Suppressor macrophage treated with lipopolysaccharide for 4 hours (primary cell): ENCODE measurements around the gene MAML3.
A peak's percentile ranks its signal among the peaks of the same experiment; 100 is the strongest.

Experiments
- DNase-seq: peaks from one replicate; pipeline ENCODE4 v3.0.0-alpha.2; 2020

MAML3 gene

GRCh38 chr4:140153718-140154571, at the start of gene MAML3:
TSS of gene MAML3 (minus strand) at chr4:140154184. CDS start at chr4:140153327, 857 bp downstream.
- DNase-seq = peak; percentile 94

DNA sequence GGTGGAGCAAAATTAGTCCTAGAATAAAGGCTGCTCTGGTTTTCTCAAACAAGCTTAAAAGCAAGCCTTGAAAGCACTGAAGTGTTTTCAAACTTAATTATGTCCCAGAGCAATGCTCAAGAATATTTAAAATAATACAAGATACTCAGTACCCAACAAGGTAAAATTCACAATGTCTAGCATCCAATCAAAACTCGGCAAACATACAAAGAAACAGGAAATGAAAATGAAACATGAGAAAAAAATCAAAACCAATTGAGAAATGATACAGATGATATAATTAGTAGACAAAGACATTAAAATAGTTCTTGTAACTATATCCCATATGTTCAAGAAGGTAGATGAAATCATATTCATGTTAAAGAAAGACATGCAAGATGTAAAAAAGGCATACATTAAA, 45.0 kb upstream of the MAML3 start:
- DNase-seq = no peak

DNA sequence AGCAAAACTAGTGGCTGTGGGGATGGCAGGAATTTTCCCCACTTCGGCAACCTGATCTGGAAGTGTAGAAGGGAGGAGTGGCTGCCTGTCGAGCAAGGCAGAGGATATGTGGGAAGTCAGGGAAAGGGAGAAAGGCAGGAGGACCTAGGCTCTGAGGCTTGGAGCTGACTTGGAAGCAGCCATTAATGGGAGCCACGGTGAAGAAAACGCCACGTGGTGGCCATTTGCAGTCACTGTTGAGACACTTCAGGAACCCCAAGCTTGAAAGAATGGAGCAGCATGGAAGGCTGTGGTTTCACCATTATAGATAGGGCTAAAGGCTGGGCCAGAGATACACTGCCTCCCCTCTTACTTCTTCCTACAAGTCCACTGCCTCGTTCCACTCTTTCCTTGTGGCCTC, 41.8 kb upstream of the MAML3 start:
- no peak for DNase-seq

- no peak for DNase-seq
Observed at GRCh38 chr4:140189805-140190204, 35.8 kb upstream of the MAML3 start.

DNA sequence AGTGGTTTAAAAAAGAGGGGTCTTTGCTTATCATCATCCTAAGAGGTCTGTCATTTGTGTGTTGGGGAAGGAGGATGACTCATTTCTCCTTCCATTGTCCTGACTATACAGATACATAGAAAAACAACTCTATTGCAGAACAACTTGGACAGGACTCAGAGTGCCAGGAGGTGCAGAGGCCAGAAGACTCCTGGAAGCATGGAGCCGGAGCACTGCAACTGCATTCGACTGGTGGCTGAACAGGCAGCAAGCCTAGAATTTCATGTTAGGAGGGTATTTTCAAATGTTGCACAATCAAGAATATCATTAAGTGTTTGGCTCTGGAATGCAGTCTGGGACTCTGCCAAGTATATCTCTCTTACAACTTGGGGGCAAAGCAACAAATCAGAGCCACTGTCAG, 35.0 kb upstream of the MAML3 start:
- no peak for DNase-seq

DNA sequence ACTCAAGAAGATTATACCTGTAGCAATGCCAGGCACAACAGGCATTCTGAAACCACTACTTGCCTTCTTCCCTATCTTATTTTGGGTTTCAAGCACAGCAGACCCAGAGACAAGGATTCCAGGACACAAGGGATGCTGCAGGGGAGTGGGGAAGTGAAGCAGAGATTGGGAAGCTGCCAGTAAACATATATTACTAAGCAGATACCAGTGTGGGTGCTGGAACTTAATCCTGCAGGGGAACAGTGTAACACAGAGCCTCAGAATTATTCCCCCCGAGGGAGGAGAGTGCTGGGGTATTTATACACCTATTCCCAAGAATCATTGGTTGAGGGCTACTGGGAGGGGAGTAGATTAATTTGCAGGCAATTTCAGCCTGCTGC, 33.3 kb upstream of the MAML3 start:
- DNase-seq = no peak

- no peak for DNase-seq
Observed at GRCh38 chr4:140186651-140187315, 32.8 kb upstream of the MAML3 start.

- no peak for DNase-seq
Observed at GRCh38 chr4:140186082-140186438, 32.1 kb upstream of the MAML3 start.

GRCh38 chr4:140185412-140186081, 31.6 kb upstream of the MAML3 start:
- DNase-seq = no peak

DNA sequence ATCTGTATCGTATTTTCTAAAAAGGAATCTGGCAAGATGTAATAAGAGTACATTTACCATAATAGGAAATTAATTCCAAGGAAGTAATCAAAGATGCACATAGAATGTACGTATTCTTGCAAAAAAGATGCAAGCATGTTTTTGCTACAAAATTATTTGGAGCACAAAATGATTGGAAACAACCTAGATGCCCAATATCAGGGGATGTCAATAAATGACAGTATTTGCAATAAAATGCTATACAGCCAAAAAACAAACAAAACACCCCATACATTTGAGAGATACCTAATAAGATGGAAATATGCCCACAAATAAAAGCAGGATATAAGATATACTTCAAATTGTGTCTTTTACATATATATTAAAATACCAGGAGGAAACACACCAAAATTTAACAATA, 29.3 kb upstream of the MAML3 start:
- no peak for DNase-seq

DNA sequence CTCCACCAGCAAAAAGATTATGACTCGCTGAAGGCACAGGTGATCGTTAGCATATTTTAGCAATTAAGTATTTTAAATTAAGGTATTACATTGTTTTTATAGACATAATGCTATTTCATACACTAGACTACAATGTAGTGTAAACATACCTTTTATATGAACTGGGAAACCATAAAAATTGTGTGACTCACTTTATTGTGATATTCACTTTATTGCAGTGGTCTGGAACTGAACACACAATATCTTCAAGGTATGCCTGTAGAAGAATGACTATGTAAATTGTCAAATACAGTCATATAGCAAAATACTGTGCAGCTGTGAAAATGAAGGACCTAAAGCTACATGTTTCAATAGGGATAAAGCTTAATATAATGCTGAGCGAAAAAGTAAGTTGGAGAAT, 26.6 kb upstream of the MAML3 start:
- DNase-seq = no peak

- no peak for DNase-seq
Observed at GRCh38 chr4:140176735-140177134, 22.8 kb upstream of the MAML3 start.

GRCh38 chr4:140174543-140174942, 20.6 kb upstream of the MAML3 start:
- DNase-seq = peak; percentile 77

DNA sequence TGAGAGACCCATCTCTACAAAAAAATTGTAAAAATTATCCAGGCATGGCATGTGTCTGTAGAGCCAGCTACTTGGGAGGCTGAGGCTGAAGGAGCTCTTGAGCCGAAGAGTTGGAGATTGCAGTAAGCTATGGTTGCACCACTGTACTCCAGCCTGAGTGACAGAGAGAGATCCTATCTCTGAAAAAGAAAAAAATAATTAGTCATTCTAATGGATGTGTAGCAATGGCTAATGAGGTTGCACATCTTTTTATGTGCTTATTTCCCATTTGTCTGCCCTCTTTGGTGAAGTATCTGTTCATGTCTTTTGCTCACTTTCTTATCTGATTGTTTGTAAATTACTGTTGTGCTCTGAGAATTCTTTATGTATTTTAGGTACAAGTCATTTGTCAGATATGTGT, 19.0 kb upstream of the MAML3 start:
- DNase-seq = no peak

DNA sequence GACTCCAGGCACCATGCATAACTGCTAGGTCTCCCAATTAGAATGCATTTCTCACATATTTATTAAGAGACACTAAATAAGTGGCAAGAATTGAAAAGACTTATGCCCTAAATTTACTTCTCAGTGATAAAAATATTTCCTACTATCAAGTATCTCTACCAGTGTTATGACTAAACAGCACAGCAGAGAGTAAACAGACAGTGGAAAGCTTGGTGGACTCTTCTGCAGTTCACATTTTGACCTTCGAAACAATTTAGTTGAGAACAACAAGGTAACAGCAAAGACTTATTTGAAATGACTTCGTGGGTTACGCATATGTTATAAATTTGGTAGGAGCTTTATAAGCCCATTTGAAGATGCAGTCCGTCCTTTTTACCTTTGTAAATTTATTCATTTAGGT, 16.3 kb upstream of the MAML3 start:
- no peak for DNase-seq

DNA sequence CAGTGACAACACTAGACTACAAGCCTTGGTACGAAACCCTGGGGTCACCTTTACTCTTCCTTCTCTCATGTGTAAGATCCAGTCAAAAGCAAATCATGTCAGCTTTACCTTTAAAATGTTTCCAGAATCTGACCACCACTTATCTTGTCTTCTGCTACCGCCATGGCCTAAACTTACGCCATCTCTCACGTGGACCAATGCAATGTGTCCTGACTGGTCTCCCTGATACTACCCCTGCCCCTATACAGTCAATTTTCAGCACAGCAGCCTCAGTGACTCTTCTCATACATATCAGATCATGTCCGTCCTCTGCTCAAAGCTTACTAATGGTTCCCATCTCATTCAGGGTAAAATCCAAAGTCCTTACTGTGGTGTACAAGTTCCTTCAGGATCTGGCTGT, 15.0 kb upstream of the MAML3 start:
- DNase-seq = no peak

GRCh38 chr4:140168474-140168873, 14.5 kb upstream of the MAML3 start:
- DNase-seq = no peak

- DNase-seq = no peak
Observed at GRCh38 chr4:140163029-140163810, 9.2 kb upstream of the MAML3 start.

GRCh38 chr4:140162596-140162995, 8.6 kb upstream of the MAML3 start:
- DNase-seq = peak; percentile 34

- peak; percentile 65 for DNase-seq
Observed at GRCh38 chr4:140158365-140159030, 4.5 kb upstream of the MAML3 start.

GRCh38 chr4:140157341-140157740, 3.4 kb upstream of the MAML3 start:
- no peak for DNase-seq

- DNase-seq = peak; percentile 19
Observed at GRCh38 chr4:140156529-140157171, 2.7 kb upstream of the MAML3 start.
